AG04450 (cell line): ENCODE measurements around the gene CAMK2N2. TPM values are rescaled to one million over a fixed set of nuclear protein-coding genes. Genes with fewer than 3 reads are reported as not detected.

ENCODE experiments used
- CTCF ChIA-PET: fragments of 300-600, 350-600 bp; formaldehyde crosslinking; extraction: SDS; loops from one replicate; lab custom pipeline; 2022; ENCODE audit warnings: antibody characterized with exemption, inconsistent platforms; lab: Charles Lee
- POLR2A ChIA-PET: fragments of 350-600 bp; formaldehyde crosslinking; extraction: SDS; loops from one replicate; lab custom pipeline; 2021; ENCODE audit warnings: antibody characterized with exemption, inconsistent platforms; lab: Yijun Ruan, JAX
- DNase-seq: peaks from one replicate; pipeline ENCODE4 v3.0.0-alpha.2; 2011; ENCODE audit warnings: low read depth, low spot score
- H3K27ac ChIP-seq: one replicate; pipeline ENCODE4 v1.5.1; 2012; ENCODE audit warnings: low read depth, low read length, control low read depth
- H3K27me3 ChIP-seq: one replicate; pipeline ENCODE4 v1.6.0; 2012; ENCODE audit warnings: low read length; ENCODE audit not compliant: control insufficient read depth, insufficient read depth
- H3K4me3 ChIP-seq: 2 replicates; pipeline ENCODE4 v1.5.1; 2011; ENCODE audit warnings: mild to moderate bottlenecking, low read depth, low read length, control low read depth
- H3K9me3 ChIP-seq: 2 replicates; pipeline ENCODE4 v1.5.1; 2012; ENCODE audit warnings: low read length; ENCODE audit not compliant: control insufficient read depth, insufficient read depth
- CTCF ChIP-seq: IDR thresholded peaks from 2 replicates; pipeline ENCODE4 v1.5.1; 2011; ENCODE audit warnings: low read depth, low read length, control low read depth, inconsistent platforms
- polyA plus RNA-seq: library from polyadenylated mRNA; depleted of rRNA; stranded (reverse); fragments of >200 nt; gene quantifications from 2 replicates; pipeline ENCODE4 v1.2.3, GENCODE V29; 2011

Gene CAMK2N2
- polyA plus RNA-seq, 1 experiment, result 0.07 TPM

GRCh38 chr3:184230603-184231528 is 30.5 kb downstream of the CAMK2N2 start:
- POLR2A ChIA-PET, result no interaction called here
- H3K4me3 ChIP-seq, result no peak overlapping the region
- CTCF ChIA-PET, result interaction anchor here (1.8 kb wide), 1 partner anchor 19 kb away, joined by 4 read pairs; the partner anchor contains the start of gene EEF1AKMT4
- no peaks in the 10 kb centered on the region; the same call in 1 of the 2 replicates for H3K9me3 ChIP-seq
- no peak for TF ChIP-seq CTCF
- peaks cover 52% of the 10 kb centered on the region for H3K27me3 ChIP-seq
- no peak overlapping the region for H3K27ac ChIP-seq
- no peak for DNase-seq

- POLR2A ChIA-PET, result no interaction called here
- Histone ChIP-seq H3K4me3 (no peak overlapping the region), H3K9me3 (no peaks in the 10 kb centered on the region; the same call in 1 of the 2 replicates), H3K27me3 (peaks cover 50% of the 10 kb centered on the region), H3K27ac (no peak overlapping the region)
- no peak for TF ChIP-seq CTCF
- CTCF ChIA-PET, result no interaction called here
- DNase-seq, result no peak
These were observed 31.2 kb downstream of the CAMK2N2 start for GRCh38 chr3:184230081-184230602.

GRCh38 chr3:184229394-184230080 is 31.8 kb downstream of the CAMK2N2 start, which contains the start of gene VWA5B2:
Gene VWA5B2 (plus strand): TSS chr3:184229585. CDS start chr3:184230529, 944 bp downstream.
- Histone ChIP-seq H3K27ac (no peak within 1 kb of the TSS), H3K4me3 (peak within 1 kb of the TSS; percentile 44), H3K9me3 (no peaks in the 10 kb centered on the region; the same call in 1 of the 2 replicates), H3K27me3 (peaks cover 52% of the 10 kb centered on the region)
- no peak for DNase-seq
- 0 out of 2 replicates have a peak, but pooled peaks have one; percentile 16 for TF ChIP-seq CTCF
- ChIA-PET CTCF (no interaction called here), POLR2A (interaction anchor here (0.6 kb wide), 1 partner anchor 31 kb away, joined by 3 read pairs; no protein-coding TSS in a partner anchor)

- Histone ChIP-seq H3K27ac (no peak overlapping the region), H3K27me3 (peaks cover 52% of the 10 kb centered on the region), H3K4me3 (no peak overlapping the region), H3K9me3 (no peaks in the 10 kb centered on the region; the same call in 1 of the 2 replicates)
- ChIA-PET CTCF (interaction anchor here (0.6 to 3.2 kb wide), 21 partner anchors 9 to 333 kb away, joined by 3 to 20 read pairs (median 5); partner anchors contain the start of genes ABCF3 and EEF1AKMT4), POLR2A (interaction anchor here (0.6 kb wide), 1 partner anchor 32 kb away, joined by 3 read pairs; no protein-coding TSS in a partner anchor)
- no peak for DNase-seq
- TF ChIP-seq CTCF, result no peak
These were observed 32.8 kb downstream of the CAMK2N2 start for GRCh38 chr3:184228376-184229137.
